Adrenal gland (tissue), 12 donors: ENCODE results near the gene ZNF516. TPM values are rescaled to one million over a fixed set of nuclear protein-coding genes. Genes with fewer than 3 reads are reported as not detected.
A peak's percentile ranks its signal among the peaks of the same experiment; 100 is the strongest.

ENCODE experiments used
- DNase-seq, 7 donors: peaks; one replicate each; pipeline ENCODE4 v3.0.0-alpha.2; 2019 to 2020
- H3K27ac ChIP-seq, 5 donors: fragments of 200-600 bp; sonication (generic) in 4 of 5; 1 replicate in 3 of 5; 2 replicates in 2 of 5; pipeline versions ENCODE4 v1.5.1 to v1.8.0; 2016 to 2020; ENCODE audit warnings: mild to moderate bottlenecking in 1 of 5
- H3K27me3 ChIP-seq: fragments of 200-600 bp; 2 replicates; pipeline ENCODE4 v1.8.0; 2021
- H3K36me3 ChIP-seq, 2 donors: fragments of 200-600 bp; replicated peaks in 1 of 2; 1 replicate in 1 of 2; 2 replicates in 1 of 2; pipeline versions ENCODE4 v1.5.1 to v1.8.0; 2018 to 2022
- H3K4me1 ChIP-seq, 2 donors: fragments of 200-600 bp; replicated peaks in 1 of 2; 1 replicate in 1 of 2; 2 replicates in 1 of 2; pipeline versions ENCODE4 v1.5.1 to v1.8.0; 2018 to 2021
- H3K4me3 ChIP-seq, 4 donors: fragments of 200-600 bp; sonication (generic) in 3 of 4; one replicate each; pipeline ENCODE4 v1.5.1; 2016 to 2018
- H3K9me3 ChIP-seq, 3 donors: fragments of 200-600 bp; sonication (generic) in 1 of 3; replicated peaks in 1 of 3; 1 replicate in 2 of 3; 2 replicates in 1 of 3; pipeline versions ENCODE4 v1.5.1 to v1.8.0; 2016 to 2021
- POLR2A ChIP-seq, 2 donors: fragments of 450-650 bp; IDR thresholded peaks; one replicate each; pipeline ENCODE4 v1.6.1; 2017; ENCODE audit warnings: antibody characterized with exemption in 2 of 2, mild to moderate bottlenecking in 2 of 2, moderate library complexity in 1 of 2
- WGBS, 4 donors: extraction: QIAGEN DNeasy Blood & Tissue Kit in 2 of 4; methylation state at CpG; one replicate each; pipeline versions ENCODE4 v1.1.5 to v1.1.7; 2013 to 2017; 5-methylcytosine and 5-hydroxymethylcytosine counted together
- intact Hi-C, 2 donors: fragments of 100-400 bp; cut with DNase I; formaldehyde crosslinking; loops; one replicate each; pipeline versions ENCODE4 v1.14.1 to v1.15.0; 2022 to 2023
- polyA plus RNA-seq, 3 donors: library from polyadenylated mRNA; stranded (reverse); fragments of 200-250 nt in 2 of 3; fragments of 350-450 nt in 1 of 3; fragmentation: Illumina TruSeq in 1 of 3; extraction: RNeasy Lipid Tissue Mini Kit (QIAGEN cat#74804) in 1 of 3; gene quantifications; one replicate each; pipeline ENCODE4 v1.2.3, GENCODE V29; 2013 to 2014
- total RNA-seq, 9 donors: library from RNA; depleted of rRNA in 4 of 9; stranded (reverse); fragments of >200 nt in 4 of 9; fragments of 120-200 nt in 1 of 9; fragmentation: NEBNext Ultra II Directional in 1 of 9; extraction: Animal tissue kit (Norgen Biotek cat#: 25700) in 1 of 9; gene quantifications; one replicate each; pipeline versions ENCODE4 v1.1.0 to v1.2.4, GENCODE V29; 2013 to 2023
- TF ChIP-seq, protein P1 (sequence below), 6 experiments: fragments of 450-650 bp in 4 of 6; fragments of 200-600 bp in 2 of 6; sonication (generic) in 1 of 6; IDR thresholded peaks; 1 replicate in 5 of 6; 2 replicates in 1 of 6; pipeline versions ENCODE4 v1.5.1 to v1.8.0; 2016 to 2021; ENCODE audit warnings: antibody characterized with exemption in 6 of 6, mild to moderate bottlenecking in 2 of 6, moderate library complexity in 1 of 6
- donor health status: healthy with polysubstance abuse.
- donor health status: Bipolar disorder and iron deficiency.
- donor health status: DM: yes; HTN: yes; CAD: no.
- donor health status: DM: no; HTN: no; CAD: no.
- donor health status: DM: no; HTN: no; CAD: no.
- donor health status: DM: yes; HTN: yes; CAD: no.

The ZNF516 gene
- total and polyA plus RNA-seq, 12 donors, result 8.6 to 60.1 (median 31.0) TPM

- intact Hi-C loops, result no loop called here
- peak in 1 of 7 donors; percentile 28 for DNase-seq
- no peaks in the 10 kb centered on the region for H3K36me3 ChIP-seq
- H3K27me3 ChIP-seq, result no peaks in the 10 kb centered on the region
- H3K4me3 ChIP-seq, result no peak overlapping the region
- H3K4me1 ChIP-seq, result no peaks in the 10 kb centered on the region
- no peaks in the 10 kb centered on the region for H3K9me3 ChIP-seq
- H3K27ac ChIP-seq, result no peak overlapping the region
- TF ChIP-seq, protein P1, sequence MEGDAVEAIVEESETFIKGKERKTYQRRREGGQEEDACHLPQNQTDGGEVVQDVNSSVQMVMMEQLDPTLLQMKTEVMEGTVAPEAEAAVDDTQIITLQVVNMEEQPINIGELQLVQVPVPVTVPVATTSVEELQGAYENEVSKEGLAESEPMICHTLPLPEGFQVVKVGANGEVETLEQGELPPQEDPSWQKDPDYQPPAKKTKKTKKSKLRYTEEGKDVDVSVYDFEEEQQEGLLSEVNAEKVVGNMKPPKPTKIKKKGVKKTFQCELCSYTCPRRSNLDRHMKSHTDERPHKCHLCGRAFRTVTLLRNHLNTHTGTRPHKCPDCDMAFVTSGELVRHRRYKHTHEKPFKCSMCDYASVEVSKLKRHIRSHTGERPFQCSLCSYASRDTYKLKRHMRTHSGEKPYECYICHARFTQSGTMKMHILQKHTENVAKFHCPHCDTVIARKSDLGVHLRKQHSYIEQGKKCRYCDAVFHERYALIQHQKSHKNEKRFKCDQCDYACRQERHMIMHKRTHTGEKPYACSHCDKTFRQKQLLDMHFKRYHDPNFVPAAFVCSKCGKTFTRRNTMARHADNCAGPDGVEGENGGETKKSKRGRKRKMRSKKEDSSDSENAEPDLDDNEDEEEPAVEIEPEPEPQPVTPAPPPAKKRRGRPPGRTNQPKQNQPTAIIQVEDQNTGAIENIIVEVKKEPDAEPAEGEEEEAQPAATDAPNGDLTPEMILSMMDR (IDR thresholded peaks at IDR 0.05), result no peak
- TF ChIP-seq POLR2A (IDR thresholded peaks at IDR 0.05), result no peak
- WGBS, 4 donors, result 73 to 78% (median 76%) methylated on average over 15 of the region's 15 CpGs
Measured at GRCh38 chr18:76503649-76504386, 8.8 kb upstream of the ZNF516 start.

GRCh38 chr18:76502551-76502950 lies 7.5 kb upstream of the ZNF516 start:
- WGBS, 4 donors, result 81 to 95% (median 91%) methylated on average over 7 of the region's 7 CpGs
- intact Hi-C loops, result no loop called here
- H3K9me3 ChIP-seq, result no peaks in the 10 kb centered on the region
- DNase-seq, result no peak
- no peak overlapping the region for H3K4me3 ChIP-seq
- H3K27me3 ChIP-seq, result no peaks in the 10 kb centered on the region
- no peaks in the 10 kb centered on the region for H3K4me1 ChIP-seq
- no peaks in the 10 kb centered on the region for H3K36me3 ChIP-seq
- no peak overlapping the region for H3K27ac ChIP-seq
- TF ChIP-seq POLR2A (IDR thresholded peaks at IDR 0.05), result no peak
- TF ChIP-seq, protein P1 (IDR thresholded peaks at IDR 0.05), result no peak

GRCh38 chr18:76499637-76500340 lies 4.7 kb upstream of the ZNF516 start:
- Histone ChIP-seq H3K36me3 (no peaks in the 10 kb centered on the region), H3K9me3 (no peaks in the 10 kb centered on the region), H3K4me3 (no peak overlapping the region), H3K27ac (peak overlapping the region in 3 of 5 donors; percentile 1 to 25 (median 14)), H3K27me3 (no peaks in the 10 kb centered on the region), H3K4me1 (peaks cover 0 to 5% of the 10 kb centered on the region in 2 donors)
- WGBS, 4 donors, result 71 to 76% (median 72%) methylated on average over 10 of the region's 10 CpGs
- TF ChIP-seq, protein P1 (IDR thresholded peaks at IDR 0.05), result no peak
- TF ChIP-seq POLR2A (IDR thresholded peaks at IDR 0.05), result no peak
- no peak for DNase-seq
- intact Hi-C loops, result no loop called here

- H3K9me3 ChIP-seq, result no peaks in the 10 kb centered on the region
- DNase-seq, result no peak
- peaks cover 0 to 5% of the 10 kb centered on the region in 2 donors for H3K4me1 ChIP-seq
- no peak overlapping the region for H3K4me3 ChIP-seq
- 79 to 89% (median 84%) methylated on average over 8 of the region's 8 CpGs for WGBS, 4 donors
- no peak for TF ChIP-seq POLR2A (IDR thresholded peaks at IDR 0.05)
- TF ChIP-seq, protein P1 (IDR thresholded peaks at IDR 0.05), result no peak
- no peaks in the 10 kb centered on the region for H3K36me3 ChIP-seq
- intact Hi-C loops, result no loop called here
- H3K27me3 ChIP-seq, result no peaks in the 10 kb centered on the region
- H3K27ac ChIP-seq, result no peak overlapping the region
Measured at GRCh38 chr18:76499021-76499420, 4.0 kb upstream of the ZNF516 start.
